Liver (tissue), 9 donors: ENCODE results near the gene TRIP13. TPM values are rescaled to one million over a fixed set of nuclear protein-coding genes. Genes with fewer than 3 reads are reported as not detected.

Experiments used
- DNase-seq: peaks from one replicate; pipeline ENCODE4 v3.0.0-alpha.2; 2017; ENCODE audit warnings: low spot score
- H3K27ac ChIP-seq, 2 donors: one replicate each; pipeline ENCODE4 v1.7.0; 2013; ENCODE audit warnings: inconsistent platforms in 2 of 2, low read length in 2 of 2, control low read depth in 1 of 2, low read depth in 1 of 2, mild to moderate bottlenecking in 1 of 2
- H3K27me3 ChIP-seq, 4 donors: one replicate each; pipeline versions ENCODE4 v1.6.1 to v1.7.0; 2013; ENCODE audit warnings: low read length in 3 of 4, inconsistent platforms in 1 of 4, mild to moderate bottlenecking in 1 of 4, moderate library complexity in 1 of 4; ENCODE audit not compliant: control insufficient read depth in 4 of 4, insufficient read depth in 4 of 4
- H3K36me3 ChIP-seq, 4 donors: one replicate each; pipeline versions ENCODE4 v1.6.1 to v1.7.0; 2013; ENCODE audit warnings: low read length in 3 of 4, mild to moderate bottlenecking in 3 of 4, low read depth in 1 of 4, moderate library complexity in 1 of 4; ENCODE audit not compliant: control insufficient read depth in 4 of 4, insufficient read depth in 3 of 4
- H3K4me1 ChIP-seq, 4 donors: one replicate each; pipeline versions ENCODE4 v1.6.1 to v1.7.0; 2013; ENCODE audit warnings: low read length in 3 of 4, mild to moderate bottlenecking in 3 of 4, moderate library complexity in 1 of 4; ENCODE audit not compliant: control insufficient read depth in 4 of 4, insufficient read depth in 4 of 4
- H3K4me3 ChIP-seq, 3 donors: one replicate each; pipeline versions ENCODE4 v1.6.1 to v1.7.0; 2013; ENCODE audit warnings: low read length in 3 of 3, control low read depth in 1 of 3, low read depth in 1 of 3, mild to moderate bottlenecking in 1 of 3
- H3K9ac ChIP-seq, 2 donors: one replicate each; pipeline ENCODE4 v1.7.0; 2013; ENCODE audit warnings: low read length in 2 of 2, mild to moderate bottlenecking in 2 of 2, moderate library complexity in 2 of 2, control low read depth in 1 of 2, low read depth in 1 of 2
- H3K9me3 ChIP-seq, 4 donors: one replicate each; pipeline versions ENCODE4 v1.6.1 to v1.7.0; 2013; ENCODE audit warnings: low read length in 3 of 4; ENCODE audit not compliant: control insufficient read depth in 4 of 4
- ATF3 ChIP-seq: IDR thresholded peaks from 2 replicates; pipeline ENCODE4 v1.6.1; 2016; ENCODE audit warnings: antibody characterized with exemption
- CTCF ChIP-seq: fragments of 150-350 bp; IDR thresholded peaks from 2 replicates; pipeline ENCODE4 v1.5.1; 2017; ENCODE audit warnings: improper control_type of control experiment, low read depth, low read length; ENCODE audit not compliant: missing input control
- EGR1 ChIP-seq, 2 donors: IDR thresholded peaks; 2 replicates each; pipeline ENCODE4 v1.6.1; 2016 to 2018; ENCODE audit warnings: antibody characterized with exemption in 2 of 2, low read depth in 2 of 2
- FOXA1 ChIP-seq: IDR thresholded peaks from 2 replicates; pipeline ENCODE4 v1.6.1; 2016; ENCODE audit warnings: antibody characterized with exemption
- FOXA2 ChIP-seq: IDR thresholded peaks from 2 replicates; pipeline ENCODE4 v1.6.1; 2016; ENCODE audit warnings: antibody characterized with exemption
- GABPA ChIP-seq, 2 donors: IDR thresholded peaks in 1 of 2; conservative IDR thresholded peaks in 1 of 2; 2 replicates each; pipeline ENCODE4 v1.6.1; 2016; ENCODE audit warnings: antibody characterized with exemption in 2 of 2, mild to moderate bottlenecking in 1 of 2, moderate library complexity in 1 of 2
- HNF4A ChIP-seq, 2 donors: conservative IDR thresholded peaks; 2 replicates each; pipeline ENCODE4 v1.6.1; 2016; ENCODE audit warnings: antibody characterized with exemption in 2 of 2, mild to moderate bottlenecking in 2 of 2
- HNF4G ChIP-seq: IDR thresholded peaks from 2 replicates; pipeline ENCODE4 v1.6.1; 2016; ENCODE audit warnings: antibody characterized with exemption
- JUND ChIP-seq, 2 donors: IDR thresholded peaks; 2 replicates each; pipeline ENCODE4 v1.6.1; 2016; ENCODE audit warnings: antibody characterized with exemption in 2 of 2
- MAX ChIP-seq: IDR thresholded peaks from 2 replicates; pipeline ENCODE4 v1.6.1; 2016; ENCODE audit warnings: antibody characterized with exemption
- NR2F2 ChIP-seq: IDR thresholded peaks from 2 replicates; pipeline ENCODE4 v1.6.1; 2016; ENCODE audit warnings: antibody characterized with exemption
- RAD21 ChIP-seq, 2 donors: IDR thresholded peaks; 2 replicates each; pipeline ENCODE4 v1.6.1; 2016; ENCODE audit warnings: antibody characterized with exemption in 2 of 2, mild to moderate bottlenecking in 2 of 2
- REST ChIP-seq: IDR thresholded peaks from 2 replicates; pipeline ENCODE4 v1.6.1; 2016; ENCODE audit warnings: antibody characterized with exemption, mild to moderate bottlenecking
- RXRA ChIP-seq, 2 donors: IDR thresholded peaks; 2 replicates each; pipeline ENCODE4 v1.6.1; 2017 to 2018; ENCODE audit warnings: antibody characterized with exemption in 2 of 2, mild to moderate bottlenecking in 1 of 2
- SP1 ChIP-seq: IDR thresholded peaks from 2 replicates; pipeline ENCODE4 v1.6.1; 2018; ENCODE audit warnings: antibody characterized with exemption, mild to moderate bottlenecking
- TAF1 ChIP-seq: conservative IDR thresholded peaks from 2 replicates; pipeline ENCODE4 v1.6.1; 2016; ENCODE audit warnings: antibody characterized with exemption, mild to moderate bottlenecking
- YY1 ChIP-seq: IDR thresholded peaks from 2 replicates; pipeline ENCODE4 v1.6.1; 2016; ENCODE audit warnings: antibody characterized with exemption, mild to moderate bottlenecking
- ZBTB33 ChIP-seq: IDR thresholded peaks from 2 replicates; pipeline ENCODE4 v1.6.1; 2016; ENCODE audit warnings: antibody characterized with exemption
- WGBS: extraction: QIAGEN DNeasy Blood & Tissue Kit; methylation state at CpG from one replicate; pipeline ENCODE4 v1.1.7; 2013; 5-methylcytosine and 5-hydroxymethylcytosine counted together
- polyA plus RNA-seq, 2 donors: library from polyadenylated mRNA; stranded (reverse) in 1 of 2; unstranded in 1 of 2; fragments of 200-250 nt in 1 of 2; fragments of >200 nt in 1 of 2; fragmentation: Nextera tagmentation in 1 of 2; extraction: Ambion mirVana in 1 of 2; gene quantifications; one replicate each; pipeline versions ENCODE4 v1.2.1 to v1.2.3, GENCODE V29; 2013 to 2015
- total RNA-seq, 2 donors: library from RNA; depleted of rRNA; stranded (reverse); fragments of >200 nt; gene quantifications; one replicate each; pipeline ENCODE4 v1.2.3, GENCODE V29; 2014
- donor health status: healthy.
- donor health status: healthy.
- donor health status: healthy.
- donor health status: healthy.
- donor health status: healthy.

The TRIP13 gene
- total and polyA plus RNA-seq, 4 donors = 0.42 to 12.4 (median 0.84) TPM

- no peak overlapping the region for H3K9ac ChIP-seq
- DNase-seq = no peak
- 82% methylated on average over 21 of the region's 21 CpGs for WGBS
- no peaks in the 10 kb centered on the region for H3K4me1 ChIP-seq
- H3K4me3 ChIP-seq = no peak overlapping the region
- TF ChIP-seq REST (no peak), ATF3 (no peak), MAX (no peak), NR2F2 (no peak), CTCF (no peak), FOXA2 (no peak), JUND (IDR thresholded peaks at IDR 0.05) (no peak), HNF4G (no peak), RXRA (IDR thresholded peaks at IDR 0.05) (no peak), EGR1 (IDR thresholded peaks at IDR 0.05; ENCODE audit: low read depth in 2 of 2) (no peak), FOXA1 (no peak), YY1 (no peak), SP1 (no peak), TAF1 (no peak), RAD21 (IDR thresholded peaks at IDR 0.05) (no peak), HNF4A (conservative IDR thresholded peaks at IDR 0.05) (no peak), GABPA (IDR thresholded peaks at IDR 0.05 in 1 of 2, conservative IDR thresholded peaks at IDR 0.05 in 1 of 2) (no peak), ZBTB33 (no peak)
- H3K27ac ChIP-seq = no peak overlapping the region
- no peaks in the 10 kb centered on the region for H3K9me3 ChIP-seq
- H3K27me3 ChIP-seq = no peaks in the 10 kb centered on the region
- H3K36me3 ChIP-seq = no peaks in the 10 kb centered on the region
Observed at GRCh38 chr5:855771-856530, 36.7 kb upstream of the TRIP13 start.
